Measurements from ENCODE around the gene BCL2A1. TPM values are rescaled to one million over a fixed set of nuclear protein-coding genes. Genes with fewer than 3 reads are reported as not detected.

The BCL2A1 gene
- total RNA-seq, 1 experiment from 2014 or later, result not detected

- no peaks in the 10 kb centered on the region for H3K36me3 Mint-ChIP-seq (ENCODE audit: insufficient read depth in 1 of 3, low read depth in 3 of 3)
- no peak overlapping the region for H3K4me3 Mint-ChIP-seq
- no peaks in the 10 kb centered on the region for H3K23me2 ChIP-seq (ENCODE audit: insufficient read length, low read depth, low read length, poor library complexity, severe bottlenecking)
- H4K91ac ChIP-seq (ENCODE audit: insufficient read length, low read depth, low read length), result no peak overlapping the region
- no peak overlapping the region for H2BK12ac ChIP-seq (ENCODE audit: insufficient read length, low read depth, low read length)
- no peak overlapping the region for H2BK15ac ChIP-seq (ENCODE audit: low read depth, low read length)
- H3K27me3 ChIP-seq (ENCODE audit: insufficient read depth, low read length), result no peaks in the 10 kb centered on the region
- H3K18ac ChIP-seq (ENCODE audit: insufficient read length, low read depth, low read length), result no peak overlapping the region
- no CpG with 5 or more reads among the region's 2 CpGs for WGBS (ENCODE audit: extremely low coverage, insufficient read length, low lambda C conversion rate)
- H3K4me1 Mint-ChIP-seq, result peaks cover 2 to 3% of the 10 kb centered on the region in 2 experiments; a peak in 3 of 4 replicates
- H2AFZ ChIP-seq (ENCODE audit: low read length), result no peak overlapping the region
- no peaks in the 10 kb centered on the region for H3K9me3 ChIP-seq (ENCODE audit: control insufficient read depth, low read depth, low read length)
- H3K79me1 ChIP-seq (ENCODE audit: insufficient read depth, low read depth, low read length, poor library complexity, severe bottlenecking), result no peaks in the 10 kb centered on the region
- H4K8ac ChIP-seq (replicated peaks; ENCODE audit: insufficient read length, low read depth, low read length), result no peak overlapping the region
- no peak overlapping the region for H3K14ac ChIP-seq (ENCODE audit: insufficient read depth, low read length)
- H2BK20ac ChIP-seq (ENCODE audit: low read depth, low read length, poor library complexity, severe bottlenecking), result no peak overlapping the region
- DNase-seq, result no peak
- no peak overlapping the region for H2BK120ac ChIP-seq (ENCODE audit: low read depth, low read length, poor library complexity, severe bottlenecking)
- no peak overlapping the region for H3K4ac ChIP-seq (ENCODE audit: low read depth, low read length)
- H3K27ac ChIP-seq (ENCODE audit: insufficient read length, low read depth, low read length), result no peak overlapping the region
- H3K27me3 Mint-ChIP-seq (ENCODE audit: low read depth), result no peaks in the 10 kb centered on the region; the same call in 1 of the 2 replicates
- H3K9ac ChIP-seq (ENCODE audit: extremely low read depth, insufficient read length, low read length), result no peak overlapping the region
- H3K27ac Mint-ChIP-seq, result no peak overlapping the region; a peak in 1 of 7 replicates
- H3K4me2 ChIP-seq (ENCODE audit: insufficient read depth, insufficient read length, low read length), result no peak overlapping the region
- H3K56ac ChIP-seq (ENCODE audit: insufficient read length, low read depth, low read length), result no peak overlapping the region
- no peaks in the 10 kb centered on the region for H3K4me1 ChIP-seq (ENCODE audit: insufficient read depth, low read length)
- H4K20me1 ChIP-seq (ENCODE audit: control insufficient read depth, insufficient read depth, insufficient read length), result no peaks in the 10 kb centered on the region
- H3T11ph ChIP-seq (ENCODE audit: low read length), result no peak overlapping the region
- H3K79me2 ChIP-seq (ENCODE audit: insufficient read depth, low read length), result no peaks in the 10 kb centered on the region
- H3K23ac ChIP-seq (ENCODE audit: insufficient read length, low read depth, low read length), result no peak overlapping the region
- H4K5ac ChIP-seq (ENCODE audit: insufficient read length, low read depth, low read length), result no peak overlapping the region
- TF ChIP-seq CTCF (conservative IDR thresholded peaks at IDR 0.05), result no peak
- H2AK5ac ChIP-seq (ENCODE audit: insufficient read length, low read length), result no peak overlapping the region
- no peaks in the 10 kb centered on the region for H3K9me3 Mint-ChIP-seq
- no peak overlapping the region for H2BK5ac ChIP-seq (ENCODE audit: insufficient read length, low read length)
Observed at GRCh38 chr15:79954661-79955060, 16.3 kb downstream of the BCL2A1 start.
